Mesenchymal stem cell (in vitro differentiated cells and primary cell): ENCODE measurements around the gene CXCL14.
A peak's percentile ranks its signal among the peaks of the same experiment; 100 is the strongest.

ENCODE experiments used
- DNase-seq: peaks from one replicate; pipeline ENCODE4 v3.0.0-alpha.2; 2013
- H2AFZ ChIP-seq: one replicate; pipeline ENCODE4 v1.6.1; 2013; ENCODE audit warnings: low read depth, mild to moderate bottlenecking, control low read depth, inconsistent platforms, low read length, moderate library complexity
- H2AK5ac ChIP-seq: 2 replicates; pipeline ENCODE4 v1.6.1; 2013; ENCODE audit warnings: low read length, moderate library complexity, mild to moderate bottlenecking, inconsistent platforms; ENCODE audit not compliant: severe bottlenecking
- H2BK120ac ChIP-seq: one replicate; pipeline ENCODE4 v1.6.1; 2013; ENCODE audit warnings: low read depth, mild to moderate bottlenecking, inconsistent platforms, low read length, moderate library complexity
- H2BK12ac ChIP-seq, 2 experiments: one replicate each; pipeline ENCODE4 v1.6.1; 2013; ENCODE audit warnings: inconsistent platforms in 2 of 2, low read length in 2 of 2, mild to moderate bottlenecking in 2 of 2, moderate library complexity in 2 of 2, control low read depth in 1 of 2
- H2BK15ac ChIP-seq: one replicate; pipeline ENCODE4 v1.6.1; 2013; ENCODE audit warnings: mild to moderate bottlenecking, low read depth, inconsistent platforms; ENCODE audit not compliant: poor library complexity, severe bottlenecking
- H2BK5ac ChIP-seq: 2 replicates; pipeline ENCODE4 v1.6.1; 2013; ENCODE audit warnings: low read depth, mild to moderate bottlenecking, low read length, control low read depth, inconsistent platforms; ENCODE audit not compliant: poor library complexity, severe bottlenecking
- H3K14ac ChIP-seq, 2 experiments: one replicate each; pipeline ENCODE4 v1.6.1; 2013; ENCODE audit warnings: inconsistent platforms in 2 of 2, low read length in 2 of 2, control low read depth in 1 of 2, mild to moderate bottlenecking in 1 of 2, moderate library complexity in 1 of 2
- H3K18ac ChIP-seq, 2 experiments: one replicate each; pipeline ENCODE4 v1.6.1; 2013; ENCODE audit warnings: inconsistent platforms in 2 of 2, low read length in 2 of 2, control low read depth in 1 of 2, low read depth in 1 of 2, mild to moderate bottlenecking in 1 of 2
- H3K23ac ChIP-seq, 2 experiments: one replicate each; pipeline ENCODE4 v1.6.1; 2013; ENCODE audit warnings: inconsistent platforms in 2 of 2, low read length in 2 of 2, mild to moderate bottlenecking in 2 of 2, moderate library complexity in 2 of 2, control low read depth in 1 of 2
- H3K27ac ChIP-seq: 2 replicates; pipeline ENCODE4 v1.5.1; 2013; ENCODE audit warnings: mild to moderate bottlenecking, moderate library complexity, low read length, control low read depth, inconsistent platforms; ENCODE audit not compliant: poor library complexity, severe bottlenecking
- H3K27me3 ChIP-seq, 2 experiments: 2 replicates each; pipeline versions ENCODE4 v1.6.1 to v1.7.0; 2013; ENCODE audit warnings: low read length in 2 of 2, mild to moderate bottlenecking in 2 of 2, moderate library complexity in 2 of 2, control low read depth in 1 of 2, inconsistent platforms in 1 of 2; ENCODE audit not compliant: control insufficient read depth in 1 of 2, insufficient read depth in 1 of 2
- H3K36me3 ChIP-seq, 2 experiments: 2 replicates each; pipeline versions ENCODE4 v1.6.1 to v1.7.0; 2013; ENCODE audit warnings: low read length in 2 of 2, control low read depth in 1 of 2, inconsistent platforms in 1 of 2, low read depth in 1 of 2, mild to moderate bottlenecking in 1 of 2; ENCODE audit not compliant: insufficient read depth in 2 of 2, control insufficient read depth in 1 of 2
- H3K4ac ChIP-seq, 2 experiments: one replicate each; pipeline ENCODE4 v1.6.1; 2013; ENCODE audit warnings: inconsistent platforms in 2 of 2, low read length in 2 of 2, mild to moderate bottlenecking in 2 of 2, moderate library complexity in 2 of 2, control low read depth in 1 of 2, low read depth in 1 of 2
- H3K4me1 ChIP-seq: 2 replicates; pipeline ENCODE4 v1.6.1; 2013; ENCODE audit warnings: low read depth, low read length, control low read depth; ENCODE audit not compliant: control insufficient read depth, insufficient read depth
- H3K4me2 ChIP-seq: 2 replicates; pipeline ENCODE4 v1.6.1; 2013; ENCODE audit warnings: low read length, mild to moderate bottlenecking, inconsistent platforms; ENCODE audit not compliant: poor library complexity, severe bottlenecking
- H3K4me3 ChIP-seq, 2 experiments: 2 replicates each; pipeline versions ENCODE4 v1.5.1 to v1.7.0; 2013; ENCODE audit warnings: low read length in 2 of 2, mild to moderate bottlenecking in 2 of 2, control low read depth in 1 of 2, low read depth in 1 of 2; ENCODE audit not compliant: insufficient read depth in 1 of 2
- H3K79me1 ChIP-seq: replicated peaks from 2 replicates; pipeline ENCODE4 v1.6.1; 2013; ENCODE audit warnings: mild to moderate bottlenecking, control low read depth, low read length, inconsistent platforms; ENCODE audit not compliant: poor library complexity, severe bottlenecking
- H3K9ac ChIP-seq: 2 replicates; pipeline ENCODE4 v1.7.0; 2013; ENCODE audit warnings: mild to moderate bottlenecking, low read length, moderate library complexity
- H3K9me3 ChIP-seq: 2 replicates; pipeline ENCODE4 v1.7.0; 2013; ENCODE audit warnings: mild to moderate bottlenecking, low read length; ENCODE audit not compliant: control insufficient read depth
- H4K8ac ChIP-seq: one replicate; pipeline ENCODE4 v1.6.1; 2013; ENCODE audit warnings: inconsistent platforms, mild to moderate bottlenecking, low read length, moderate library complexity
- H4K91ac ChIP-seq: one replicate; pipeline ENCODE4 v1.6.1; 2013; ENCODE audit warnings: mild to moderate bottlenecking, low read length, inconsistent platforms
- WGBS: methylation state at CpG from one replicate; pipeline ENCODE4 v1.1.7; 2013; ENCODE audit warnings: mixed read lengths; 5-methylcytosine and 5-hydroxymethylcytosine counted together

Gene CXCL14

DNA sequence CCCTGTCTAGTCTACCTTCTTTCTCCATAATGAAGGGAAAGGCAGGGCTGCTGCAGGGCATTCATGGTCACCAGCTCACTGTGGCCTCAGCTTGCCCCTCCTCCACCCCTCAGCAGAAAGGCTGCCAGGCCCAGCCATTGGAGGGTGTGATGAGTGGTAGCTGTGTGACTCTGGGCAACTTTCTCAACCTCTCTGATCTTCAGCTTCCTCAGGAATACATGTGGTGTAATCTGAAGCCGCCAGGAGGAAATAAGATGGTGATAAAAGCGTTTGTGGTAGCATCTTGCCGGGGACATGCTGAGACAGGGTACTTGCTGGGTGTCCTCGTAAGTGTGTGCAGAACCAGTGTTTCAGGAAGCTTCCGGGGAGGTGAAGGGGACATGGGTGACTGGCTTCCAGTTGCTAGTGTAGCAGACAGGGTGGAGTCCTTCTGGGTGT lies 9.8 kb downstream of the CXCL14 start:
- H3K4me2 ChIP-seq: no peak overlapping the region
- H3K23ac ChIP-seq: no peak overlapping the region
- no peak for DNase-seq
- peaks cover 30 to 37% of the 10 kb centered on the region in 2 experiments for H3K27me3 ChIP-seq
- H3K4me3 ChIP-seq: no peak overlapping the region
- H3K14ac ChIP-seq: no peak overlapping the region
- 78% methylated on average over 5 of the region's 5 CpGs for WGBS
- no peak overlapping the region for H3K27ac ChIP-seq
- no peak overlapping the region for H3K9ac ChIP-seq
- H2BK12ac ChIP-seq: no peak overlapping the region
- no peak overlapping the region for H3K4ac ChIP-seq
- no peak overlapping the region for H2AK5ac ChIP-seq
- no peaks in the 10 kb centered on the region for H3K79me1 ChIP-seq
- no peak overlapping the region for H3K18ac ChIP-seq
- no peak overlapping the region for H4K91ac ChIP-seq
- no peaks in the 10 kb centered on the region for H3K9me3 ChIP-seq
- no peak overlapping the region for H2BK5ac ChIP-seq
- H2AFZ ChIP-seq: no peak overlapping the region
- H2BK120ac ChIP-seq: no peak overlapping the region
- H4K8ac ChIP-seq: no peak overlapping the region
- peaks cover 11% of the 10 kb centered on the region for H3K4me1 ChIP-seq
- H2BK15ac ChIP-seq: no peak overlapping the region
- no peaks in the 10 kb centered on the region for H3K36me3 ChIP-seq

DNA sequence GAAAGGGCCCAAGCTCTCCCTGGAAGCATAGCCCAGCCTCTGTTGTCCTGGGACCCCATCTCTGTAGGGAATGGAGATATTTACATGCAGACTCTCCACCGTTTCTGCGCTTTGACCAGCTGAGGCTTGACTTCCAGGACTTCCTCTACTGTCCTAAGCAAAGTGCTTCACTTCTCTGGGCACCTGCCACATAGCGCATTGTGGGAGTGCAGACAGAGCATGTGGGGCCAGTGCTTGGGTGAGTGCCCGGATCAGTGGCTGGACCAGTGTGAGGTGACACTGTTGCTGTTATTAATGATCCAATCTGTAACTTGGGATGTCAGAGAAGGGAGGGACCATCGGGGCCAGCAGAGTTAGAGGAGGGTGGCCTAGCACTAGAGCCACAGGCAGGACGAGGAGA lies 10.5 kb downstream of the CXCL14 start:
- H4K91ac ChIP-seq: no peak overlapping the region
- H2BK120ac ChIP-seq: no peak overlapping the region
- no peaks in the 10 kb centered on the region for H3K9me3 ChIP-seq
- no peak overlapping the region for H3K23ac ChIP-seq
- no peak overlapping the region for H2BK5ac ChIP-seq
- 76% methylated on average over 6 of the region's 6 CpGs for WGBS
- no peak overlapping the region for H2AK5ac ChIP-seq
- no peak overlapping the region for H3K4ac ChIP-seq
- no peak overlapping the region for H3K4me3 ChIP-seq
- no peak overlapping the region for H2BK12ac ChIP-seq
- H3K18ac ChIP-seq: no peak overlapping the region
- H2BK15ac ChIP-seq: no peak overlapping the region
- H3K14ac ChIP-seq: peak overlapping the region in 1 of 2 experiments; percentile 5
- no peak overlapping the region for H3K4me2 ChIP-seq
- no peaks in the 10 kb centered on the region for H3K79me1 ChIP-seq
- no peak overlapping the region for H3K27ac ChIP-seq
- DNase-seq: no peak
- H4K8ac ChIP-seq: no peak overlapping the region
- peaks cover 11% of the 10 kb centered on the region for H3K4me1 ChIP-seq
- H3K9ac ChIP-seq: no peak overlapping the region
- H2AFZ ChIP-seq: no peak overlapping the region
- H3K27me3 ChIP-seq: peaks cover 29 to 32% of the 10 kb centered on the region in 2 experiments
- no peaks in the 10 kb centered on the region for H3K36me3 ChIP-seq

DNA sequence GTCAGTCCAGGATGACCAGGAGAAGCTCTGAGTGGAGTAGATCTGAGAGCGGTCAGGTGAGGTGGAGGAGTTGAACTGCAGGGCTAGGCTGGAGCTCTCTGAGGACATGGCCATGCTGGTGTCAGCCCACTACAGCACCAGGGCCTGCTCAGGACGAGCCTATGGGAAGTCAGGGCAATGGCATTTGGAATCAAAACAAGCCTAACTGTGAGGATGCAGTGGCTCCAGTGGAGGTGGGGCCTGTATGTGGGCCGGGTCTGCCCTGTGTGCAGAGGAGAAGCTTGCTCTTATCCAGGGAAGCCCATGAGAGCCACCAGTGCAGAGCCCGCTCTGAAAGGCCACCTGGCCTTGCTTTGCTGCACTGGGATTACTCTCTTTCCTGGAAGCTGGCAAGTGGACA lies 11.1 kb downstream of the CXCL14 start:
- 50% methylated on average over 4 of the region's 4 CpGs for WGBS

GRCh38 chr5:135566422-135567400 lies 12.1 kb downstream of the CXCL14 start:
- Histone ChIP-seq H3K14ac (no peak overlapping the region), H3K36me3 (no peaks in the 10 kb centered on the region), H2AFZ (no peak overlapping the region), H2AK5ac (no peak overlapping the region), H3K4me1 (peaks cover 11% of the 10 kb centered on the region), H3K9me3 (no peaks in the 10 kb centered on the region), H3K27me3 (peaks cover 14 to 16% of the 10 kb centered on the region in 2 experiments), H3K18ac (no peak overlapping the region), H3K4ac (no peak overlapping the region), H3K9ac (no peak overlapping the region), H3K4me3 (no peak overlapping the region), H2BK5ac (no peak overlapping the region), H3K79me1 (no peaks in the 10 kb centered on the region), H3K23ac (no peak overlapping the region), H2BK12ac (no peak overlapping the region), H2BK120ac (no peak overlapping the region), H3K4me2 (no peak overlapping the region), H4K8ac (no peak overlapping the region), H3K27ac (no peak overlapping the region), H4K91ac (no peak overlapping the region), H2BK15ac (no peak overlapping the region)
- no peak for DNase-seq
- WGBS: 85% methylated on average over 16 of the region's 16 CpGs

More for the DNA sequence above, 11.1 kb downstream of the CXCL14 start:
- no peak overlapping the region for H2AK5ac ChIP-seq
- H3K4ac ChIP-seq: no peak overlapping the region
- no peak overlapping the region for H4K91ac ChIP-seq
- no peak overlapping the region for H3K27ac ChIP-seq
- no peak overlapping the region for H2BK12ac ChIP-seq
- no peaks in the 10 kb centered on the region for H3K9me3 ChIP-seq
- no peak overlapping the region for H4K8ac ChIP-seq
- H2BK120ac ChIP-seq: no peak overlapping the region
- peaks cover 24 to 26% of the 10 kb centered on the region in 2 experiments for H3K27me3 ChIP-seq
- no peak for DNase-seq
- no peak overlapping the region for H3K18ac ChIP-seq
- no peak overlapping the region for H2AFZ ChIP-seq
- no peak overlapping the region for H3K23ac ChIP-seq
- no peaks in the 10 kb centered on the region for H3K79me1 ChIP-seq
- no peak overlapping the region for H2BK15ac ChIP-seq
- H3K4me1 ChIP-seq: peaks cover 11% of the 10 kb centered on the region
- no peak overlapping the region for H3K4me3 ChIP-seq
- H2BK5ac ChIP-seq: no peak overlapping the region
- no peaks in the 10 kb centered on the region for H3K36me3 ChIP-seq
- H3K9ac ChIP-seq: no peak overlapping the region
- peak overlapping the region in 1 of 2 experiments; percentile 28 for H3K14ac ChIP-seq
- no peak overlapping the region for H3K4me2 ChIP-seq
